ENCODE results near the gene KAT8. TPM values are rescaled to one million over a fixed set of nuclear protein-coding genes. Genes with fewer than 3 reads are reported as not detected.

The KAT8 gene
- total and polyA plus RNA-seq, 2 experiments from 2014 or later: 33.9 to 44.2 TPM

- Histone ChIP-seq H3K4me1 (ENCODE audit: insufficient read depth) (peaks cover 6% of the 10 kb centered on the region), H3K9me2 (replicated peaks; ENCODE audit: insufficient read depth) (no peaks in the 10 kb centered on the region), H3K36me3 (replicated peaks; ENCODE audit: insufficient read depth, low read depth) (no peaks in the 10 kb centered on the region), H3K79me2 (peaks cover 29% of the 10 kb centered on the region), H2AFZ (no peak overlapping the region), H3K4me2 (no peak overlapping the region), H4K20me1 (ENCODE audit: insufficient read depth, poor library complexity, severe bottlenecking) (no peaks in the 10 kb centered on the region), H3K4me3 (no peak overlapping the region), H3K27me3 (no peaks in the 10 kb centered on the region), H3K27ac (no peak overlapping the region), H3K9me3 (ENCODE audit: low read depth) (no peaks in the 10 kb centered on the region)
- DNase-seq (ENCODE audit: low spot score): peak; percentile 3
- TF ChIP-seq EZH2 (IDR thresholded peaks at IDR 0.05; ENCODE audit: borderline replicate concordance) (no peak), CTCF (IDR thresholded peaks at IDR 0.05; ENCODE audit: poor library complexity) (no peak), EZH2phosphoT487 (IDR thresholded peaks at IDR 0.05; ENCODE audit: low read depth, severe bottlenecking, unreplicated experiment) (no peak)
- 98% methylated on average over 16 of the region's 16 CpGs for WGBS (ENCODE audit: low lambda C conversion rate, missing lambda C conversion rate)
Observed at GRCh38 chr16:31120129-31120528, 2.7 kb downstream of the KAT8 start.

GRCh38 chr16:31125844-31126243 is 8.4 kb downstream of the KAT8 start:
- TF ChIP-seq EZH2 (IDR thresholded peaks at IDR 0.05; ENCODE audit: borderline replicate concordance) (no peak), CTCF (IDR thresholded peaks at IDR 0.05; ENCODE audit: poor library complexity) (no peak), EZH2phosphoT487 (IDR thresholded peaks at IDR 0.05; ENCODE audit: low read depth, severe bottlenecking, unreplicated experiment) (no peak)
- H3K79me2 ChIP-seq: no peaks in the 10 kb centered on the region
- H4K20me1 ChIP-seq (ENCODE audit: insufficient read depth, poor library complexity, severe bottlenecking): no peaks in the 10 kb centered on the region
- peaks cover 23% of the 10 kb centered on the region for H3K4me1 ChIP-seq (ENCODE audit: insufficient read depth)
- H3K4me2 ChIP-seq: no peak overlapping the region
- H3K27me3 ChIP-seq: no peaks in the 10 kb centered on the region
- H2AFZ ChIP-seq: no peak overlapping the region
- H3K9me2 ChIP-seq (replicated peaks; ENCODE audit: insufficient read depth): no peaks in the 10 kb centered on the region
- 94% methylated on average over 3 of the region's 3 CpGs for WGBS (ENCODE audit: low lambda C conversion rate, missing lambda C conversion rate)
- H3K9me3 ChIP-seq (ENCODE audit: low read depth): no peaks in the 10 kb centered on the region
- no peak for DNase-seq (ENCODE audit: low spot score)
- no peaks in the 10 kb centered on the region for H3K36me3 ChIP-seq (replicated peaks; ENCODE audit: insufficient read depth, low read depth)
- no peak overlapping the region for H3K4me3 ChIP-seq
- no peak overlapping the region for H3K27ac ChIP-seq

GRCh38 chr16:31127182-31127581 is 9.7 kb downstream of the KAT8 start:
- TF ChIP-seq EZH2phosphoT487 (IDR thresholded peaks at IDR 0.05; ENCODE audit: low read depth, severe bottlenecking, unreplicated experiment): no peak
- TF ChIP-seq CTCF (IDR thresholded peaks at IDR 0.05; ENCODE audit: poor library complexity): no peak
- TF ChIP-seq EZH2 (IDR thresholded peaks at IDR 0.05; ENCODE audit: borderline replicate concordance): no peak

More at GRCh38 chr16:31127182-31127581, 9.7 kb downstream of the KAT8 start:
- H3K9me3 ChIP-seq (ENCODE audit: low read depth): no peaks in the 10 kb centered on the region
- H3K4me2 ChIP-seq: no peak overlapping the region
- H2AFZ ChIP-seq: no peak overlapping the region
- no peaks in the 10 kb centered on the region for H3K79me2 ChIP-seq
- H3K4me3 ChIP-seq: no peak overlapping the region
- WGBS (ENCODE audit: low lambda C conversion rate, missing lambda C conversion rate): 84% methylated on average over 13 of the region's 13 CpGs
- H3K9me2 ChIP-seq (replicated peaks; ENCODE audit: insufficient read depth): no peaks in the 10 kb centered on the region
- H3K36me3 ChIP-seq (replicated peaks; ENCODE audit: insufficient read depth, low read depth): no peaks in the 10 kb centered on the region
- peak overlapping the region; percentile 98 for H3K27ac ChIP-seq
- peaks cover 36% of the 10 kb centered on the region for H3K4me1 ChIP-seq (ENCODE audit: insufficient read depth)
- DNase-seq (ENCODE audit: low spot score): peak; percentile 8
- H4K20me1 ChIP-seq (ENCODE audit: insufficient read depth, poor library complexity, severe bottlenecking): no peaks in the 10 kb centered on the region
- H3K27me3 ChIP-seq: no peaks in the 10 kb centered on the region

Data from hepatocyte (in vitro differentiated cells).